Measurements from ENCODE around the gene KLHDC3.
"Not testable (repeated sequence)": the region's sequence is repeated elsewhere in the genome, so short reads cannot be mapped to it uniquely, and the experiment has no call there.

Gene KLHDC3

DNA sequence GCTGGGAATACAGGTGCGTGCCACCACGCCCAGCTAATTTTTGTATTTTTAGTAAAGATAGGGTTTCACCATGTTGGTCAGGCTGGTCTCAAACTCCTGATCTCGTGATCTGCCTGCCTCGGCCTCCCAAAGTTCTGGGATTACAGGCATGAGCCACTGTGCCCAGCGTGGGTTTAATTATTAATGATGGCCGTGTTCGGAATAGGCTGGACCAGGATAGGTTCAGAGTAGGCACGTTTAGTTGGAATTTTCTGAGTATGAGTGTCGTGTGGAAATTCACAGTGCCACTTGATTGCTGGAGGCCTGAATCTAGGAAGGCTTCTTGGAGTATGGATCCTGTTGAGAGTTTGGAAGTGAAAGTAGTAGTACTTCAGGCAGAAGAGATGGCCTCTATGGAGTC lies 15.8 kb upstream of the KLHDC3 start:
- H3K4me1 ChIP-seq (ENCODE audit: control insufficient read depth, insufficient read depth, low read length); H3K4me3 ChIP-seq (ENCODE audit: low read length); H3K9ac ChIP-seq (ENCODE audit: low read length); H3K27ac ChIP-seq (ENCODE audit: low read depth, low read length); H3K36me3 ChIP-seq (ENCODE audit: control insufficient read depth, insufficient read depth, low read length); H3K27me3 ChIP-seq (ENCODE audit: control insufficient read depth, insufficient read depth, low read length): not testable (repeated sequence)

DNA sequence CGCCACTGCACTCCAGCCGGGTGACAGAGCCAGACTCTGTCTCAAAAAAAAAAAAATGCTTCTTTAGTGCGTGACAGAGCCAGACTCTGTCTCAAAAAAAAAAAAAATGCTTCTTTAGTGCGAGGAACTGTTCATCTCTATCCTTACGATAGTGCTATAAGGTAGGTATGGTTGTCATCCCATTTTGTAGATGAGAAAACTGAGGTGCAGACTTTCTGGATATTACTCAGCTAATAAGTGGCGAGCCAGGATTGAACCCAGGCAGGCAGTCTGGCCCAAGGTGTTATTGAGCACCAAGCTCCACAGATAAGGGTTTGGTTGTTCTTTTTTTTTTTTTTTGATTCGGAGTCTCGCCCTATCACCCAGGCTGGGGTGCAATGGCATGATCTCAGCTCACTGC lies 12.2 kb upstream of the KLHDC3 start:
- no peak overlapping the region for H3K27ac ChIP-seq (ENCODE audit: low read depth, low read length)
- peaks cover 5% of the 10 kb centered on the region for H3K36me3 ChIP-seq (ENCODE audit: control insufficient read depth, insufficient read depth, low read length)
- H3K27me3 ChIP-seq (ENCODE audit: control insufficient read depth, insufficient read depth, low read length): no peaks in the 10 kb centered on the region
- H3K4me1 ChIP-seq (ENCODE audit: control insufficient read depth, insufficient read depth, low read length): no peaks in the 10 kb centered on the region
- H3K4me3 ChIP-seq (ENCODE audit: low read length): no peak overlapping the region
- no peak overlapping the region for H3K9ac ChIP-seq (ENCODE audit: low read length)

- H3K4me3 ChIP-seq (ENCODE audit: low read length): no peak overlapping the region
- H3K36me3 ChIP-seq (ENCODE audit: control insufficient read depth, insufficient read depth, low read length): peaks cover 31% of the 10 kb centered on the region
- no peak overlapping the region for H3K9ac ChIP-seq (ENCODE audit: low read length)
- no peaks in the 10 kb centered on the region for H3K4me1 ChIP-seq (ENCODE audit: control insufficient read depth, insufficient read depth, low read length)
- no peak overlapping the region for H3K27ac ChIP-seq (ENCODE audit: low read depth, low read length)
- H3K27me3 ChIP-seq (ENCODE audit: control insufficient read depth, insufficient read depth, low read length): no peaks in the 10 kb centered on the region
These were observed 8.2 kb upstream of the KLHDC3 start for GRCh38 chr6:43005844-43006243.

DNA sequence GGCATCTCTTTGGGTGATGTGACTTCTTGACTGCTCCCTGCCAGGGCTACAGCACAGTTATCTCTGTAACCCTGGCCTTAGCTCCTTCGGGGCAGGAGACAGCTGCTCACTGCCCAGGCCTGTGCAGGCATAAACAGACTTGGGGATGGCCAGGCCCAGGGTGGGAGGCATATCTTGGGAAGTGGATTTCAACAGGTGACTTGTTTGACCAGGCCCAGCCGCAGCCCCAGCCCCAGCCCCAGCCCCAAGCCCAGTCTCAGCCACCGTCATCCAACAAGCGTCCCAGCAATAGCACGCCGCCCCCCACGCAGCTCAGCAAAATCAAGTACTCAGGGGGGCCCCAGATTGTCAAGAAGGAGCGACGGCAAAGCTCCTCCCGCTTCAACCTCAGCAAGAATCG lies 7.8 kb upstream of the KLHDC3 start:
- no peaks in the 10 kb centered on the region for H3K27me3 ChIP-seq (ENCODE audit: control insufficient read depth, insufficient read depth, low read length)
- H3K4me3 ChIP-seq (ENCODE audit: low read length): no peak overlapping the region
- H3K9ac ChIP-seq (ENCODE audit: low read length): no peak overlapping the region
- H3K27ac ChIP-seq (ENCODE audit: low read depth, low read length): no peak overlapping the region
- H3K4me1 ChIP-seq (ENCODE audit: control insufficient read depth, insufficient read depth, low read length): no peaks in the 10 kb centered on the region
- H3K36me3 ChIP-seq (ENCODE audit: control insufficient read depth, insufficient read depth, low read length): peaks cover 31% of the 10 kb centered on the region

- peaks cover 31% of the 10 kb centered on the region for H3K36me3 ChIP-seq (ENCODE audit: control insufficient read depth, insufficient read depth, low read length)
- no peak overlapping the region for H3K9ac ChIP-seq (ENCODE audit: low read length)
These were observed 6.9 kb upstream of the KLHDC3 start for GRCh38 chr6:43007126-43007525.

GRCh38 chr6:43009124-43009523 lies 4.9 kb upstream of the KLHDC3 start:
- no peak overlapping the region for H3K27ac ChIP-seq (ENCODE audit: low read depth, low read length)
- H3K4me3 ChIP-seq (ENCODE audit: low read length): no peak overlapping the region
- H3K9ac ChIP-seq (ENCODE audit: low read length): no peak overlapping the region
- peaks cover 31% of the 10 kb centered on the region for H3K36me3 ChIP-seq (ENCODE audit: control insufficient read depth, insufficient read depth, low read length)
- H3K4me1 ChIP-seq (ENCODE audit: control insufficient read depth, insufficient read depth, low read length): peaks cover 7% of the 10 kb centered on the region
- no peaks in the 10 kb centered on the region for H3K27me3 ChIP-seq (ENCODE audit: control insufficient read depth, insufficient read depth, low read length)

More at GRCh38 chr6:43007126-43007525, 6.9 kb upstream of the KLHDC3 start:
- Histone ChIP-seq H3K27me3 (ENCODE audit: control insufficient read depth, insufficient read depth, low read length) (no peaks in the 10 kb centered on the region), H3K4me1 (ENCODE audit: control insufficient read depth, insufficient read depth, low read length) (no peaks in the 10 kb centered on the region), H3K27ac (ENCODE audit: low read depth, low read length) (no peak overlapping the region), H3K4me3 (ENCODE audit: low read length) (no peak overlapping the region)

DNA sequence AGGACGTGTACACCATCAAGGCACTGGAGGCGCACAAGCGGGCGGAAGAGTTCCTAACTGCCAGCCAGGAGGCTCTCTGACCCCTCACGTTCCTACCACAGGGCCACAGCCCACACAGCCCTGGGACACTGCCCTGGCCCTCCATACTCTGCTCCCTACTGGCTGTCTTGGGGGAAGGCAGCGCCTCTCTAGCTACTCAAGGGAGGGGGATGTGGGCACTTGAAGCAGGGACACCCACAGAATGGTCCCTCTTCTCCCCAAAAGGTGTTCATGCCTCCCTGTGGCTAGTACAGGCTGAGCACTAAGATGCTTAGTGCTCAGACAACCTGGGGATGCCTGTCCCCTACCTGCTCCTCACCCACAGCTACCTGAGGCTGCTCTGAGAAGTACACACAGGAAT lies 2.8 kb upstream of the KLHDC3 start:
- Histone ChIP-seq H3K27ac (ENCODE audit: low read depth, low read length) (no peak overlapping the region), H3K27me3 (ENCODE audit: control insufficient read depth, insufficient read depth, low read length) (no peaks in the 10 kb centered on the region), H3K4me1 (ENCODE audit: control insufficient read depth, insufficient read depth, low read length) (peaks cover 12% of the 10 kb centered on the region), H3K4me3 (ENCODE audit: low read length) (no peak overlapping the region), H3K9ac (ENCODE audit: low read length) (no peak overlapping the region), H3K36me3 (ENCODE audit: control insufficient read depth, insufficient read depth, low read length) (peaks cover 27% of the 10 kb centered on the region)

DNA sequence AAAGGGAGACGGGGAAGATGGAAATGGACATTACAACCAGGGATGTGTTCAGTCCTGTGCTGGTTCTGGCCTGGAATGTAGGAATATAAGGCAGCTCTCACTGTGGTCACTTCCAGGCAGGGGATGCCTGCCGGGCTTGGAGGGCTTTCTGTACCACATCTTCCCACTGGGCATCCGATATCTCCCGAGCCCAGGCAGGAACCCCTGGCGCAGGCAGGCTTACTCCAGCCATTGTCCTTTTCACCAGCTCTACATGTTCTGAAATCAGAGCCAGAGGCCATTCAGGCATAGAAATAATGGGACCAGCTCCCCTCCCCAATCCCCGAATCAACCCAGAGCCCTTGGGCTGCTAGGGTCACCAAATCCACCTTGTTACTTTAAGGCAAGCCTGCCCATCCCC lies 1.7 kb upstream of the KLHDC3 start:
- Histone ChIP-seq H3K27ac (ENCODE audit: low read depth, low read length) (no peak overlapping the region), H3K27me3 (ENCODE audit: control insufficient read depth, insufficient read depth, low read length) (no peaks in the 10 kb centered on the region), H3K36me3 (ENCODE audit: control insufficient read depth, insufficient read depth, low read length) (peaks cover 24% of the 10 kb centered on the region), H3K9ac (ENCODE audit: low read length) (no peak overlapping the region), H3K4me3 (ENCODE audit: low read length) (peak overlapping the region; percentile 78), H3K4me1 (ENCODE audit: control insufficient read depth, insufficient read depth, low read length) (peaks cover 17% of the 10 kb centered on the region)

GRCh38 chr6:43013097-43013842 lies 779 bp upstream of the KLHDC3 start:
- peak overlapping the region; percentile 78 for H3K4me3 ChIP-seq (ENCODE audit: low read length)
- peaks cover 17% of the 10 kb centered on the region for H3K4me1 ChIP-seq (ENCODE audit: control insufficient read depth, insufficient read depth, low read length)
- peak overlapping the region; percentile 45 for H3K9ac ChIP-seq (ENCODE audit: low read length)
- peaks cover 24% of the 10 kb centered on the region for H3K36me3 ChIP-seq (ENCODE audit: control insufficient read depth, insufficient read depth, low read length)
- H3K27ac ChIP-seq (ENCODE audit: low read depth, low read length): peak overlapping the region; percentile 65
- H3K27me3 ChIP-seq (ENCODE audit: control insufficient read depth, insufficient read depth, low read length): no peaks in the 10 kb centered on the region

- H3K36me3 ChIP-seq (ENCODE audit: control insufficient read depth, insufficient read depth, low read length): peaks cover 16% of the 10 kb centered on the region
- H3K4me1 ChIP-seq (ENCODE audit: control insufficient read depth, insufficient read depth, low read length): peaks cover 17% of the 10 kb centered on the region
- H3K4me3 ChIP-seq (ENCODE audit: low read length): peak overlapping the region; percentile 89
- H3K27me3 ChIP-seq (ENCODE audit: control insufficient read depth, insufficient read depth, low read length): no peaks in the 10 kb centered on the region
- H3K9ac ChIP-seq (ENCODE audit: low read length): no peak overlapping the region
- peak overlapping the region; percentile 73 for H3K27ac ChIP-seq (ENCODE audit: low read depth, low read length)
These were observed 423 bp downstream of the KLHDC3 start for GRCh38 chr6:43014434-43014909.

GRCh38 chr6:43016176-43016942 lies 2.3 kb downstream of the KLHDC3 start:
- peaks cover 17% of the 10 kb centered on the region for H3K4me1 ChIP-seq (ENCODE audit: control insufficient read depth, insufficient read depth, low read length)
- H3K27me3 ChIP-seq (ENCODE audit: control insufficient read depth, insufficient read depth, low read length): no peaks in the 10 kb centered on the region
- no peak overlapping the region for H3K4me3 ChIP-seq (ENCODE audit: low read length)
- H3K9ac ChIP-seq (ENCODE audit: low read length): no peak overlapping the region
- peaks cover 12% of the 10 kb centered on the region for H3K36me3 ChIP-seq (ENCODE audit: control insufficient read depth, insufficient read depth, low read length)
- H3K27ac ChIP-seq (ENCODE audit: low read depth, low read length): no peak overlapping the region

DNA sequence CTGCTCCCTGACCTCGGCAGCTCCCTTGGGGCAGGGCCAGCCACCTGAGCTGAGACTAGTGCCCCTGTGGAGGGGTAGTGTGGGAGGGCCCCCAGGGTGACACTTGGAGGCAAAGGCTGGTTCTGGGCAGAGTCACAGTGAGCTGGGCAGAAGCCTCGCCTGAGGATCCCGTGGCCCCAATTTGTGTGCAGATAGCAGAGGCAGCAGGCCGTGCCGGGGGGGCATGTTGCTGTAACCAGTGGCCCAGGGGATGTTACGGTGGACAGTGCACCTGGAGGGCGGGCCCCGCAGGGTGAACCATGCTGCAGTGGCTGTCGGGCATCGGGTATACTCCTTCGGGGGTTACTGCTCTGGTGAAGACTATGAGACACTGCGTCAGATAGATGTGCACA lies 2.9 kb downstream of the KLHDC3 start:
- no peak overlapping the region for H3K4me3 ChIP-seq (ENCODE audit: low read length)
- H3K4me1 ChIP-seq (ENCODE audit: control insufficient read depth, insufficient read depth, low read length): peaks cover 17% of the 10 kb centered on the region
- no peak overlapping the region for H3K9ac ChIP-seq (ENCODE audit: low read length)
- peaks cover 12% of the 10 kb centered on the region for H3K36me3 ChIP-seq (ENCODE audit: control insufficient read depth, insufficient read depth, low read length)
- no peaks in the 10 kb centered on the region for H3K27me3 ChIP-seq (ENCODE audit: control insufficient read depth, insufficient read depth, low read length)
- no peak overlapping the region for H3K27ac ChIP-seq (ENCODE audit: low read depth, low read length)
